Activated naive CD4-positive, alpha-beta T cell treated with Interleukin-2 at 50 U/mL for 16 hours (primary cell): Measurements from ENCODE around the gene E2F6.
A peak's percentile ranks its signal among the peaks of the same experiment; 100 is the strongest.

Source experiments
- DNase-seq: peaks from one replicate; pipeline ENCODE4 v3.0.0-alpha.2; 2020

The E2F6 gene

GRCh38 chr2:11492720-11493119 lies 26.8 kb upstream of the E2F6 start:
- DNase-seq = no peak

- no peak for DNase-seq
These were observed 26.3 kb upstream of the E2F6 start for GRCh38 chr2:11492244-11492643.

- DNase-seq = no peak
These were observed 25.5 kb upstream of the E2F6 start for GRCh38 chr2:11491348-11491933.

GRCh38 chr2:11490194-11490593 lies 24.2 kb upstream of the E2F6 start:
- DNase-seq = no peak

- no peak for DNase-seq
These were observed 22.8 kb upstream of the E2F6 start for GRCh38 chr2:11488809-11489208.

- DNase-seq = no peak
These were observed 18.1 kb upstream of the E2F6 start for GRCh38 chr2:11483806-11484617.

GRCh38 chr2:11482473-11483035 lies 16.6 kb upstream of the E2F6 start:
- no peak for DNase-seq

- no peak for DNase-seq
These were observed 16.0 kb upstream of the E2F6 start for GRCh38 chr2:11481789-11482472.

- no peak for DNase-seq
These were observed 15.4 kb upstream of the E2F6 start for GRCh38 chr2:11481426-11481788.

GRCh38 chr2:11480859-11481258 lies 14.9 kb upstream of the E2F6 start:
- no peak for DNase-seq

GRCh38 chr2:11480406-11480805 lies 14.4 kb upstream of the E2F6 start:
- no peak for DNase-seq

- no peak for DNase-seq
These were observed 13.1 kb upstream of the E2F6 start for GRCh38 chr2:11478899-11479605.

- DNase-seq = peak; percentile 83
These were observed 12.0 kb upstream of the E2F6 start for GRCh38 chr2:11477994-11478393.

- DNase-seq = no peak
These were observed 7.9 kb upstream of the E2F6 start for GRCh38 chr2:11473659-11474433.

GRCh38 chr2:11467749-11468148 lies 1.8 kb upstream of the E2F6 start:
- DNase-seq = no peak

- DNase-seq = no peak
These were observed 1.2 kb upstream of the E2F6 start for GRCh38 chr2:11467129-11467649.

GRCh38 chr2:11466307-11467128 lies 557 bp upstream of the E2F6 start:
- DNase-seq = peak; percentile 9

- DNase-seq = no peak
These were observed 864 bp downstream of the E2F6 start for GRCh38 chr2:11465110-11465484.

- DNase-seq = no peak
These were observed 6.1 kb downstream of the E2F6 start for GRCh38 chr2:11459816-11460215.

- DNase-seq = no peak
These were observed 7.2 kb downstream of the E2F6 start for GRCh38 chr2:11458753-11459152.

- no peak for DNase-seq
These were observed 8.0 kb downstream of the E2F6 start for GRCh38 chr2:11457935-11458334.
